SK-N-MC (cell line): ENCODE measurements around the gene ZNG1B.
"Not testable (repeated sequence)": the region's sequence is repeated elsewhere in the genome, so short reads cannot be mapped to it uniquely, and the experiment has no call there.

Source experiments
- EZH2 ChIP-seq: fragments of 200-600 bp; sonication (generic); IDR thresholded peaks from one replicate; pipeline ENCODE4 v1.6.1; 2017; ENCODE audit warnings: antibody characterized with exemption
- FOXP2 ChIP-seq: optimal IDR thresholded peaks from 2 replicates; pipeline ENCODE3; 2011; ENCODE audit warnings: mild to moderate bottlenecking, moderate library complexity; ENCODE audit not compliant: insufficient read depth; ENCODE audit errors: extremely low read length, control extremely low read depth
- POLR2AphosphoS5 ChIP-seq: IDR thresholded peaks from 2 replicates; pipeline ENCODE4 v1.6.1; 2012; ENCODE audit warnings: mild to moderate bottlenecking, low read depth, low read length, borderline replicate concordance

- TF ChIP-seq POLR2AphosphoS5, EZH2, FOXP2: not testable (repeated sequence)
Measured at GRCh38 chr2:113542529-113542928, 105.0 kb downstream of the ZNG1B start.
